Astrocyte (in vitro differentiated cells and primary cell): ENCODE data around the gene KIF11. TPM values are rescaled to one million over a fixed set of nuclear protein-coding genes. Genes with fewer than 3 reads are reported as not detected.

ENCODE experiments used
- DNase-seq: peaks from one replicate; pipeline ENCODE4 v3.0.0-alpha.2; 2010; ENCODE audit warnings: low read depth
- FAIRE-seq: peaks from 2 replicates; lab custom pipeline; 2011; peaks lifted over from hg19 to GRCh38; lab: Jason Lieb, UNC
- H2AFZ ChIP-seq: 2 replicates; pipeline ENCODE4 v1.6.0; 2012; ENCODE audit warnings: low read depth, low read length, inconsistent platforms
- H3K27ac ChIP-seq: 2 replicates; pipeline ENCODE4 v1.5.1; 2011; ENCODE audit warnings: low read depth, low read length, inconsistent platforms
- H3K27me3 ChIP-seq: 2 replicates; pipeline ENCODE4 v1.6.0; 2011; ENCODE audit warnings: low read length, inconsistent platforms; ENCODE audit not compliant: insufficient read depth
- H3K36me3 ChIP-seq: 2 replicates; pipeline ENCODE4 v1.5.1; 2011; ENCODE audit warnings: low read length, inconsistent platforms; ENCODE audit not compliant: insufficient read depth
- H3K4me1 ChIP-seq: 2 replicates; pipeline ENCODE4 v1.5.1; 2011; ENCODE audit warnings: low read length, inconsistent platforms; ENCODE audit not compliant: insufficient read depth
- H3K4me2 ChIP-seq: 2 replicates; pipeline ENCODE4 v1.6.0; 2012; ENCODE audit warnings: low read length, inconsistent platforms
- H3K4me3 ChIP-seq: 2 replicates; pipeline ENCODE4 v1.5.1; 2011; ENCODE audit warnings: low read depth, mild to moderate bottlenecking, low read length, inconsistent platforms; ENCODE audit not compliant: insufficient read depth
- H3K79me2 ChIP-seq: 2 replicates; pipeline ENCODE4 v1.6.0; 2012; ENCODE audit warnings: mild to moderate bottlenecking, low read length, inconsistent platforms; ENCODE audit not compliant: insufficient read depth
- H3K9ac ChIP-seq: 2 replicates; pipeline ENCODE4 v1.6.0; 2012; ENCODE audit warnings: mild to moderate bottlenecking, low read length, inconsistent platforms
- H3K9me3 ChIP-seq: 2 replicates; pipeline ENCODE4 v1.5.1; 2012; ENCODE audit warnings: low read depth, mild to moderate bottlenecking, low read length, inconsistent platforms; ENCODE audit not compliant: insufficient read depth
- H4K20me1 ChIP-seq: 2 replicates; pipeline ENCODE4 v1.6.0; 2012; ENCODE audit warnings: low read length, inconsistent platforms; ENCODE audit not compliant: insufficient read depth
- H3K27ac Mint-ChIP-seq: one replicate; pipeline ENCODE4 v1.8.0; 2021; ENCODE audit warnings: mild to moderate bottlenecking, mixed read lengths; ENCODE audit not compliant: unreplicated experiment
- H3K27me3 Mint-ChIP-seq: one replicate; pipeline ENCODE4 v1.8.0; 2021; ENCODE audit warnings: low read depth, mixed read lengths; ENCODE audit not compliant: unreplicated experiment
- H3K36me3 Mint-ChIP-seq: one replicate; pipeline ENCODE4 v1.8.0; 2021; ENCODE audit warnings: low read depth, mixed read lengths; ENCODE audit not compliant: unreplicated experiment
- H3K4me1 Mint-ChIP-seq: one replicate; pipeline ENCODE4 v1.8.0; 2021; ENCODE audit warnings: low read depth, mixed read lengths; ENCODE audit not compliant: unreplicated experiment
- H3K4me3 Mint-ChIP-seq: one replicate; pipeline ENCODE4 v1.8.0; 2021; ENCODE audit warnings: mild to moderate bottlenecking, moderate library complexity, mixed read lengths; ENCODE audit not compliant: unreplicated experiment
- H3K9me3 Mint-ChIP-seq: one replicate; pipeline ENCODE4 v1.8.0; 2021; ENCODE audit warnings: mild to moderate bottlenecking, mixed read lengths; ENCODE audit not compliant: unreplicated experiment
- CTCF ChIP-seq: IDR thresholded peaks from 2 replicates; pipeline ENCODE4 v1.5.1; 2011; ENCODE audit warnings: low read depth, mild to moderate bottlenecking, inconsistent platforms, low read length, moderate library complexity; ENCODE audit not compliant: insufficient read depth
- EZH2 ChIP-seq: IDR thresholded peaks from 2 replicates; pipeline ENCODE4 v1.6.1; 2012; ENCODE audit warnings: mild to moderate bottlenecking, low read length, inconsistent platforms; ENCODE audit not compliant: insufficient read depth
- total RNA-seq: library from RNA; stranded (reverse); gene quantifications from 2 replicates; pipeline ENCODE4 v1.2.1, GENCODE V29; 2021

The KIF11 gene
- total RNA-seq, 1 donor from 2014 or later: 4.7 TPM

DNA sequence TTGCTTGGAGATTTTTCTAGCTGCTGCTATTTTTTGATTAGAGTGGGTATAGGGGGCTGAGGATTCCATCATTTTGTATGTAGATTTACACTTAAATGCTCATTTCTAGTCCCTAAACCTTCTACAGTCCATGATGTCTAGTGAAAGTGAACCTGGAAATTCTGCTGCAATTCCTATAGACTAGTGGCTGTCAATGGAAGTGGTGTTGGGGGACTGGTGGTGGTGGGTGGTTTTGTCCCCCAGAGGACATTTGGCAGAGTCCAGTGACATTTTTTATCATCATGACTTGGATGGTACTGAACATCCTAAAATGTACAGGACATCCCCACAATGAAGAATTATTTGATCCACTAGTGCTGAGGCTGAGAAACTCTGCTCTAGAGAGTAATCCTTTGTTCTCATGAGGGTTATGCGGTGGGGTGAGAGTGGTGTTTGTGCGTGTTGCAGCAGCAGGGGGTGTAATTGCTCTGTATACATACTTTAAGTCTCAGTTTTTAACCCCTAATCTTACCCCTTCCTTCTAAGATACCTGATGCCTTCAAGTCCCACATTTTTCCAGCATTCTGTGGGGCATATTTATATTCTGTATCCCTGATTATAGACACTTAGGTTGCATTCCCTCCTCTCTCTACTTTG lies 35.0 kb downstream of the KIF11 start:
- H3K4me1 ChIP-seq: no peaks in the 10 kb centered on the region
- H3K36me3 ChIP-seq: peaks cover 15% of the 10 kb centered on the region
- Mint-ChIP-seq H3K27me3 (no peaks in the 10 kb centered on the region), H3K27ac (no peak overlapping the region), H3K4me3 (no peak overlapping the region), H3K4me1 (no peaks in the 10 kb centered on the region), H3K36me3 (peaks cover 2% of the 10 kb centered on the region), H3K9me3 (no peaks in the 10 kb centered on the region)
- H3K4me3 ChIP-seq: no peak overlapping the region
- DNase-seq (no peak), FAIRE-seq (no peak)
- H3K79me2 ChIP-seq: no peaks in the 10 kb centered on the region
- H3K9ac ChIP-seq: no peak overlapping the region
- no peaks in the 10 kb centered on the region for H4K20me1 ChIP-seq
- no peak overlapping the region for H3K4me2 ChIP-seq
- H3K9me3 ChIP-seq: no peaks in the 10 kb centered on the region
- no peaks in the 10 kb centered on the region for H3K27me3 ChIP-seq
- no peak overlapping the region for H3K27ac ChIP-seq
- H2AFZ ChIP-seq: no peak overlapping the region
- no peak for TF ChIP-seq CTCF
- no peak for TF ChIP-seq EZH2

DNA sequence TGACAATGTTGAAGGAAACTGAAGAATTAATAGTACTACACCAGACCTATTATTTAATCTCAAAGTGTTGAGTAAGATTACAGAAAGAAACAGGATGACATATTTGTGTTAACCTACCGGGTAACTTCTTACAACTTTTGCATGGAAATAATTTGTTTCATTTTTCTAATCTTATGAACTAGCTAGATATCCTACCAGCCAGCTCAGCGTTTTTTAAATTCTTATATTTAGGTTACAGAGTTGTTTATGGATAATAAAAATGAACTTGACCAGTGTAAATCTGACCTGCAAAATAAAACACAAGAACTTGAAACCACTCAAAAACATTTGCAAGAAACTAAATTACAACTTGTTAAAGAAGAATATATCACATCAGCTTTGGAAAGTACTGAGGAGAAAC lies 37.0 kb downstream of the KIF11 start:
- DNase-seq (no peak), FAIRE-seq (no peak)
- Histone ChIP-seq H3K4me3 (no peak overlapping the region), H3K79me2 (no peaks in the 10 kb centered on the region), H2AFZ (no peak overlapping the region), H3K4me2 (no peak overlapping the region), H3K36me3 (peaks cover 18% of the 10 kb centered on the region), H4K20me1 (no peaks in the 10 kb centered on the region), H3K27ac (no peak overlapping the region), H3K9me3 (no peaks in the 10 kb centered on the region), H3K4me1 (no peaks in the 10 kb centered on the region), H3K27me3 (no peaks in the 10 kb centered on the region), H3K9ac (no peak overlapping the region)
- no peaks in the 10 kb centered on the region for H3K27me3 Mint-ChIP-seq
- no peak overlapping the region for H3K4me3 Mint-ChIP-seq
- no peak overlapping the region for H3K27ac Mint-ChIP-seq
- H3K36me3 Mint-ChIP-seq: peaks cover 5% of the 10 kb centered on the region
- no peaks in the 10 kb centered on the region for H3K9me3 Mint-ChIP-seq
- TF ChIP-seq CTCF (no peak), EZH2 (no peak)
- no peaks in the 10 kb centered on the region for H3K4me1 Mint-ChIP-seq

DNA sequence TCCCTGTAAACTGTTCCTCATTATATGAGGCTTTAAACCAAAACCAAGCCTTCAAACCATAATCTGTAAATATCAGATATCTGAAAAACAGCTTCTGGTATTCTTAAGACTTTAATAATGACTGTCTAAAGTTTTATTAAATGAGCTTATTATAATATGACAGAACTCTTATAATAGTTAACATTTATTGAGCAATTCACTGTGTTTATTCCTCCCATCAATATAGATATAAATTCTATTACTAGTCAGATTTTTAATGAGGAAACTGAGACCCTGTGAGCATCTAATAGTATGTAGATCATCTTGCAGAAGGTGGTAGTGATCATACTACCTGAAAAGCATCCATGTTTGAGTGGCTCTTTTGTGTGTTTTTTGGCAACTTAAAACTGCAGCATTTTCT lies 45.1 kb downstream of the KIF11 start:
- TF ChIP-seq CTCF: no peak
- no peak for TF ChIP-seq EZH2
- Histone ChIP-seq H3K27ac (no peak overlapping the region), H2AFZ (no peak overlapping the region), H3K9me3 (no peaks in the 10 kb centered on the region), H3K79me2 (no peaks in the 10 kb centered on the region), H3K4me2 (no peak overlapping the region), H3K4me3 (no peak overlapping the region), H3K36me3 (peaks cover 12% of the 10 kb centered on the region), H4K20me1 (no peaks in the 10 kb centered on the region), H3K9ac (no peak overlapping the region), H3K27me3 (no peaks in the 10 kb centered on the region), H3K4me1 (peaks cover 2% of the 10 kb centered on the region)
- H3K4me3 Mint-ChIP-seq: no peak overlapping the region
- H3K36me3 Mint-ChIP-seq: peaks cover 5% of the 10 kb centered on the region
- DNase-seq (no peak), FAIRE-seq (no peak)
- no peaks in the 10 kb centered on the region for H3K27me3 Mint-ChIP-seq
- no peak overlapping the region for H3K27ac Mint-ChIP-seq
- no peaks in the 10 kb centered on the region for H3K9me3 Mint-ChIP-seq
- H3K4me1 Mint-ChIP-seq: no peaks in the 10 kb centered on the region
